PFSK-1 (cell line): ENCODE results near the gene SOX5.

Source experiments
- FOXP2 ChIP-seq: optimal IDR thresholded peaks from 2 replicates; pipeline ENCODE3; 2011; ENCODE audit warnings: borderline replicate concordance, control low read depth, inconsistent platforms; ENCODE audit not compliant: insufficient read depth; ENCODE audit errors: extremely low read length, extremely low read depth
- POLR2AphosphoS5 ChIP-seq: IDR thresholded peaks from 2 replicates; pipeline ENCODE4 v1.6.1; 2012; ENCODE audit warnings: low read depth, mild to moderate bottlenecking, control low read depth, low read length, moderate library complexity
- REST ChIP-seq, 2 experiments: IDR thresholded peaks; 2 replicates each; pipeline versions ENCODE4 v1.6.1 to v1.8.0; 2011 to 2012; ENCODE audit warnings: low read depth in 2 of 2, low read length in 2 of 2, control low read depth in 1 of 2, inconsistent platforms in 1 of 2, mild to moderate bottlenecking in 1 of 2, moderate library complexity in 1 of 2; ENCODE audit not compliant: insufficient read depth in 1 of 2
- SIN3A ChIP-seq: IDR thresholded peaks from 2 replicates; pipeline ENCODE4 v1.6.1; 2012; ENCODE audit warnings: mild to moderate bottlenecking, low read length, moderate library complexity, borderline replicate concordance; ENCODE audit not compliant: insufficient read depth
- TAF1 ChIP-seq: IDR thresholded peaks from 2 replicates; pipeline ENCODE4 v1.6.1; 2012; ENCODE audit warnings: low read length, control low read depth, borderline replicate concordance; ENCODE audit not compliant: insufficient read depth

The SOX5 gene

DNA sequence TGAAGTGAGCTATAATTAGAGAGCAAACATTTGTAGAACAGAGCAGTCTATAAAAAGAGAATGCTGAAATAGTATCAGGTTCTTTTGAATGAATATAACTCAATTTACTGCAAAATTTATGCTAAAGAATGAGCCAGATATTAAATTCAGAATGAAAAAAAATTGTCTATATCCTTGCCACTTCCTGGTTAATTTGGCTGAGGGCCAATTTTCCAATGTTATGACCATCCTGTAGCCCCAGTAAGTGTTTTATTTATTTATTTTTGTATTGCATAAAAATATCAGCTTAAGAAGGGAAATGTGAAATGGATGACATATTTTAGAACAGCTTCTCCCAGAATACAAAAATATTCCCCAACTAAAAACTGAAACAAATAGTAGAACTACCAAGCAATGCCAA, 263.4 kb downstream of the SOX5 start:
- no peak for TF ChIP-seq TAF1
- TF ChIP-seq REST (IDR thresholded peaks at IDR 0.05; ENCODE audit: insufficient read depth in 1 of 2, low read depth in 2 of 2, low read length in 2 of 2), result no peak
- TF ChIP-seq SIN3A, result no peak

DNA sequence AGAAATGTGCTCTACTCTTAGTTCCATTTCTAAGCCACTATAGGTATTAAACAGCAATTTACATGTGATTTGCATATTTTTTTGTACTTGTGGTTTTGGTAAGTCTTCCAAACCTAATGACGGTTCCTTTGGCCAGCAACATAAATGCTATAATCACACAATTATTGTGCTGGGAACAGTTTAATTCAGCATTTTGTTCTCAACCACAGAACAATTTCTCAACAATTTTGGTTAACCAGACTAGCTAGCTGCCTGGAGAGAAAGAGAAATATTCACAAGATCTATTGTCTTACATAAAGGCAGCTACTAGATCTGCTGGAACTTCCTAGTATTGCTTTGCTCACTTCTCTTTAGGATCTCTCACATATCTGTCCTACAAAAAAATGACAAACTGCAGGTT, 265.3 kb downstream of the SOX5 start:
- TF ChIP-seq FOXP2 (no peak), POLR2AphosphoS5 (no peak), SIN3A (no peak), TAF1 (no peak), REST (IDR thresholded peaks at IDR 0.05; ENCODE audit: insufficient read depth in 1 of 2, low read depth in 2 of 2, low read length in 2 of 2) (no peak)

- TF ChIP-seq POLR2AphosphoS5, result no peak
- TF ChIP-seq TAF1, result no peak
- TF ChIP-seq FOXP2, result no peak
- no peak for TF ChIP-seq SIN3A
- TF ChIP-seq REST (IDR thresholded peaks at IDR 0.05; ENCODE audit: insufficient read depth in 1 of 2, low read depth in 2 of 2, low read length in 2 of 2), result no peak
Measured at GRCh38 chr12:23681237-23681636, 268.2 kb downstream of the SOX5 start.

GRCh38 chr12:23674064-23674463, 275.4 kb downstream of the SOX5 start:
- TF ChIP-seq REST (IDR thresholded peaks at IDR 0.05; ENCODE audit: insufficient read depth in 1 of 2, low read depth in 2 of 2, low read length in 2 of 2) (no peak), POLR2AphosphoS5 (no peak), TAF1 (no peak), FOXP2 (no peak), SIN3A (no peak)

DNA sequence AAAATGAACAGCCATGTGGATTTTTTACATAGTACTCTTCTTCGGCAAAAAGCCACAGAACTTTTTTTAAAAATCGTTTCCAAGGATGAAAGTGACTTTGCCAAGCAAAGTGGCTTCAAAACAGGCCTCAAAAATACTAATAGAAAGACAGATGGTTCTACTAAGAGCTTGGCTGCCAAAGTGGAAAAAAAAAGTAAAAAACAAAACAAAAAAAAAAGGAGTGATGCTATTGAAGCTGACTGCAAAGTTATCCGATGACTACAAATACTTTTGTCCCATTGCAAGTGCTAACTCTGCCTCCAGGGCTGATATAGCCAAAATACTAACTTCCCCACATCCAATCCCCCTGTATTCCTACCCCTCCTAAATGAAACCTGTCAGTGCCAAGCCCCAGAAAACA, 277.6 kb downstream of the SOX5 start:
- TF ChIP-seq SIN3A, result no peak
- TF ChIP-seq TAF1, result no peak
- no peak for TF ChIP-seq FOXP2
- TF ChIP-seq REST (IDR thresholded peaks at IDR 0.05; ENCODE audit: insufficient read depth in 1 of 2, low read depth in 2 of 2, low read length in 2 of 2), result no peak
- TF ChIP-seq POLR2AphosphoS5, result no peak
